Keratinocyte (primary cell): ENCODE results near the gene MOV10L1.

Experiments
- EZH2 ChIP-seq: IDR thresholded peaks from one replicate; pipeline ENCODE4 v1.6.1; 2012; ENCODE audit warnings: inconsistent platforms, mild to moderate bottlenecking, low read length, moderate library complexity
- TF ChIP-seq, protein P1 (sequence below), 3 experiments: IDR thresholded peaks in 1 of 3; conservative IDR thresholded peaks in 1 of 3; optimal IDR thresholded peaks in 1 of 3; 2 replicates in 2 of 3; 3 replicates in 1 of 3; pipeline versions ENCODE3 to v1.5.1; 2011; ENCODE audit warnings: low read length in 3 of 3, mild to moderate bottlenecking in 3 of 3, moderate library complexity in 2 of 3, control low read depth in 1 of 3, inconsistent platforms in 1 of 3; ENCODE audit not compliant: insufficient read depth in 2 of 3; ENCODE audit errors: extremely low read depth in 1 of 3

DNA sequence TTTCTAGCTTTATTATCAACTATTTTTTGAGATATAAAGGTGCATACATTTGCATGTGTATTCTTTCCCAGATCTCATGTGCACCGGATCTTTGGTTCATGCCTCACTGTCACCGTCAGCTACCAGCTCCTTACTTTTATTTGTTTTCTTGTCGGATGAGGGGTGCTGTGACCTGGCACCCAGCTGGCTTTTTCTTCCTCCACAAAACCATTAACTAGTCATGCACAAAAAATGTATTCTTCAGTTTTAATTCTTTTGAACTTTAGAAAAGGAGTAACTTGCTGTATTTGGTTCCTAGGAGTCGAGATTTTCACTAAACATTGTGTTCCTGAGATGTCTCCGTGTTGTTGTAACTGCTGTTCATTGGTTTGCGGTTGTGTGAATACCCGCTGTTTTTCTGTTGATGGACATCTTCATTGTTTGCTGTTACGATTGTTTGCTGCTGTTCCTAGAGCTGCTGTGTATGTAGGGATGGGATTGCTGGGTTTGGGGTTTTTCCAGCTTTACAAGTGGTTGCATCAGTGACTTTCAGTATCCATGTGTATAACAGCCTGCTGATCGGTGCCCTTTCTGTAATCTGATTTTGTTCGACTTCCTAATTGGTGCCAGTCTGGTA is 39.4 kb downstream of the MOV10L1 start:
- TF ChIP-seq EZH2 = no peak
- TF ChIP-seq, protein P1, sequence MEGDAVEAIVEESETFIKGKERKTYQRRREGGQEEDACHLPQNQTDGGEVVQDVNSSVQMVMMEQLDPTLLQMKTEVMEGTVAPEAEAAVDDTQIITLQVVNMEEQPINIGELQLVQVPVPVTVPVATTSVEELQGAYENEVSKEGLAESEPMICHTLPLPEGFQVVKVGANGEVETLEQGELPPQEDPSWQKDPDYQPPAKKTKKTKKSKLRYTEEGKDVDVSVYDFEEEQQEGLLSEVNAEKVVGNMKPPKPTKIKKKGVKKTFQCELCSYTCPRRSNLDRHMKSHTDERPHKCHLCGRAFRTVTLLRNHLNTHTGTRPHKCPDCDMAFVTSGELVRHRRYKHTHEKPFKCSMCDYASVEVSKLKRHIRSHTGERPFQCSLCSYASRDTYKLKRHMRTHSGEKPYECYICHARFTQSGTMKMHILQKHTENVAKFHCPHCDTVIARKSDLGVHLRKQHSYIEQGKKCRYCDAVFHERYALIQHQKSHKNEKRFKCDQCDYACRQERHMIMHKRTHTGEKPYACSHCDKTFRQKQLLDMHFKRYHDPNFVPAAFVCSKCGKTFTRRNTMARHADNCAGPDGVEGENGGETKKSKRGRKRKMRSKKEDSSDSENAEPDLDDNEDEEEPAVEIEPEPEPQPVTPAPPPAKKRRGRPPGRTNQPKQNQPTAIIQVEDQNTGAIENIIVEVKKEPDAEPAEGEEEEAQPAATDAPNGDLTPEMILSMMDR (optimal IDR thresholded peaks at IDR 0.05 in 1 of 3, IDR thresholded peaks at IDR 0.05 in 1 of 3, conservative IDR thresholded peaks at IDR 0.05 in 1 of 3; ENCODE audit: extremely low read depth in 1 of 3, insufficient read depth in 2 of 3, low read length in 3 of 3) = no peak
